Mesendoderm (in vitro differentiated cells): ENCODE measurements around the gene SNHG17.

ENCODE experiments used
- DNase-seq: peaks from one replicate; pipeline ENCODE4 v3.0.0; 2013
- H2AK5ac ChIP-seq: 2 replicates; pipeline ENCODE4 v1.6.1; 2013; ENCODE audit warnings: low read length, inconsistent platforms
- H2BK120ac ChIP-seq: 2 replicates; pipeline ENCODE4 v1.6.1; 2013; ENCODE audit warnings: low read depth, mild to moderate bottlenecking, low read length, moderate library complexity, mixed read lengths
- H2BK15ac ChIP-seq: replicated peaks from 2 replicates; pipeline ENCODE4 v1.6.1; 2013; ENCODE audit warnings: low read depth, mild to moderate bottlenecking, moderate library complexity
- H2BK5ac ChIP-seq: 2 replicates; pipeline ENCODE4 v1.6.1; 2013; ENCODE audit warnings: low read length, inconsistent platforms
- H3K18ac ChIP-seq: 2 replicates; pipeline ENCODE4 v1.6.1; 2013; ENCODE audit warnings: mild to moderate bottlenecking, low read length, mixed read lengths
- H3K23ac ChIP-seq: one replicate; pipeline ENCODE4 v1.6.1; 2013; ENCODE audit warnings: low read length
- H3K27ac ChIP-seq: 2 replicates; pipeline ENCODE4 v1.5.1; 2013; ENCODE audit warnings: low read depth, mild to moderate bottlenecking, inconsistent platforms, low read length, moderate library complexity
- H3K27me3 ChIP-seq: 2 replicates; pipeline ENCODE4 v1.6.1; 2013; ENCODE audit warnings: low read length, control low read depth, mild to moderate bottlenecking, inconsistent platforms; ENCODE audit not compliant: insufficient read depth, poor library complexity
- H3K36me3 ChIP-seq: 2 replicates; pipeline ENCODE4 v1.6.1; 2013; ENCODE audit warnings: low read length, inconsistent platforms; ENCODE audit not compliant: control insufficient read depth, insufficient read depth
- H3K4ac ChIP-seq: one replicate; pipeline ENCODE4 v1.6.1; 2013; ENCODE audit warnings: low read depth, mild to moderate bottlenecking, low read length, moderate library complexity
- H3K4me1 ChIP-seq: 2 replicates; pipeline ENCODE4 v1.6.1; 2013; ENCODE audit warnings: low read depth, low read length, inconsistent platforms; ENCODE audit not compliant: control insufficient read depth
- H3K4me2 ChIP-seq: 2 replicates; pipeline ENCODE4 v1.6.1; 2013; ENCODE audit warnings: low read length
- H3K4me3 ChIP-seq: 2 replicates; pipeline ENCODE4 v1.5.1; 2013; ENCODE audit warnings: mild to moderate bottlenecking, low read length
- H3K56ac ChIP-seq: one replicate; pipeline ENCODE4 v1.6.1; 2013; ENCODE audit warnings: low read length
- H3K79me1 ChIP-seq: 2 replicates; pipeline ENCODE4 v1.6.1; 2013; ENCODE audit warnings: low read length, inconsistent platforms
- H3K79me2 ChIP-seq: 2 replicates; pipeline ENCODE4 v1.6.1; 2013; ENCODE audit warnings: mild to moderate bottlenecking, low read length; ENCODE audit not compliant: control insufficient read depth, insufficient read depth
- H3K9ac ChIP-seq: 2 replicates; pipeline ENCODE4 v1.6.1; 2013; ENCODE audit warnings: low read length, inconsistent platforms
- H4K5ac ChIP-seq: one replicate; pipeline ENCODE4 v1.6.1; 2013; ENCODE audit warnings: low read length
- H4K8ac ChIP-seq: one replicate; pipeline ENCODE4 v1.6.1; 2013; ENCODE audit warnings: low read depth, mild to moderate bottlenecking, control low read depth, low read length, moderate library complexity
- WGBS: extraction: QIAGEN DNeasy Blood & Tissue Kit; methylation state at CpG from one replicate; pipeline ENCODE4 v1.1.7; 2013; ENCODE audit warnings: low lambda C conversion rate, missing lambda C conversion rate; ENCODE audit not compliant: insufficient coverage; ENCODE audit errors: extremely low coverage; 5-methylcytosine and 5-hydroxymethylcytosine counted together

The SNHG17 gene

GRCh38 chr20:38393259-38393658 is 41.9 kb downstream of the SNHG17 start:
- H2AK5ac ChIP-seq, result no peak overlapping the region
- no peak overlapping the region for H2BK5ac ChIP-seq
- no peak overlapping the region for H4K8ac ChIP-seq

GRCh38 chr20:38392356-38392755 is 42.8 kb downstream of the SNHG17 start:
- H3K79me1 ChIP-seq, result no peaks in the 10 kb centered on the region
- H3K4me3 ChIP-seq, result no peak overlapping the region
- H4K5ac ChIP-seq, result no peak overlapping the region
- no peak overlapping the region for H3K56ac ChIP-seq
- peak; percentile 31 for DNase-seq
- H3K27me3 ChIP-seq, result no peaks in the 10 kb centered on the region
- H3K79me2 ChIP-seq, result no peaks in the 10 kb centered on the region
- H2AK5ac ChIP-seq, result no peak overlapping the region
- no peak overlapping the region for H4K8ac ChIP-seq
- H3K23ac ChIP-seq, result no peak overlapping the region
- no peak overlapping the region for H3K18ac ChIP-seq
- no peaks in the 10 kb centered on the region for H3K4me1 ChIP-seq
- H2BK120ac ChIP-seq, result no peak overlapping the region
- no peak overlapping the region for H3K9ac ChIP-seq
- H2BK15ac ChIP-seq, result no peak overlapping the region
- H3K4ac ChIP-seq, result no peak overlapping the region
- H3K36me3 ChIP-seq, result no peaks in the 10 kb centered on the region
- no CpG with 5 or more reads among the region's 3 CpGs for WGBS
- no peak overlapping the region for H3K27ac ChIP-seq
- no peak overlapping the region for H2BK5ac ChIP-seq
- no peak overlapping the region for H3K4me2 ChIP-seq

More at GRCh38 chr20:38393259-38393658, 41.9 kb downstream of the SNHG17 start:
- WGBS, result no CpG with 5 or more reads among the region's 5 CpGs
- Histone ChIP-seq H3K27me3 (no peaks in the 10 kb centered on the region), H3K4me2 (no peak overlapping the region), H3K23ac (no peak overlapping the region), H3K56ac (no peak overlapping the region), H3K9ac (no peak overlapping the region), H3K27ac (no peak overlapping the region), H4K5ac (no peak overlapping the region), H2BK120ac (no peak overlapping the region), H3K36me3 (no peaks in the 10 kb centered on the region), H3K4me3 (no peak overlapping the region), H2BK15ac (no peak overlapping the region), H3K79me1 (no peaks in the 10 kb centered on the region), H3K18ac (no peak overlapping the region), H3K4me1 (no peaks in the 10 kb centered on the region), H3K79me2 (no peaks in the 10 kb centered on the region), H3K4ac (no peak overlapping the region)
- no peak for DNase-seq

- no peak overlapping the region for H3K4ac ChIP-seq
- peak; percentile 11 for DNase-seq
- no peaks in the 10 kb centered on the region for H3K27me3 ChIP-seq
- H2BK15ac ChIP-seq, result no peak overlapping the region
- H3K56ac ChIP-seq, result no peak overlapping the region
- no peaks in the 10 kb centered on the region for H3K4me1 ChIP-seq
- no peak overlapping the region for H3K18ac ChIP-seq
- H3K27ac ChIP-seq, result no peak overlapping the region
- H2BK5ac ChIP-seq, result no peak overlapping the region
- no peak overlapping the region for H3K9ac ChIP-seq
- H3K79me1 ChIP-seq, result no peaks in the 10 kb centered on the region
- no peak overlapping the region for H2AK5ac ChIP-seq
- H4K5ac ChIP-seq, result no peak overlapping the region
- no peaks in the 10 kb centered on the region for H3K36me3 ChIP-seq
- H3K4me2 ChIP-seq, result no peak overlapping the region
- no CpG with 5 or more reads among the region's 4 CpGs for WGBS
- no peak overlapping the region for H3K4me3 ChIP-seq
- no peak overlapping the region for H2BK120ac ChIP-seq
- no peak overlapping the region for H3K23ac ChIP-seq
- H3K79me2 ChIP-seq, result no peaks in the 10 kb centered on the region
- no peak overlapping the region for H4K8ac ChIP-seq
Observed at GRCh38 chr20:38387953-38388352, 47.2 kb downstream of the SNHG17 start.

DNA sequence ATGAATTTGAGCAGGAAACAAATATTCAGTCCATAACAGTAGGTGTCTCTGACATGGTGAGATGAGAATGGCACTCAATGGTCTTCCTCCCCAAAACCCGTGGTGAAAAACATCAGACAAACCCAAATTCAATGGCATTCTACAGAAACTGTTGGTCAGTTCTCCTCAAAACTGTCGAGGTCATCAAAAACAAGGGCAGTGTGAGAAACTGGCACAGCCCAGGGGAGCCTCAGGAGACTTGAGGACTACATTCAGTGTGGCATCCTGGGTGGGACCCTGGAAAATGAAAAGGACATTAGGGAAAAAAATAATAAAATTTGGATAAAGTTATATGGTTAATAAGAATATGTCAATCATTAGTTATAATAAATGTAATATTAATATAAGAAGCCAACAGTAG is 48.3 kb downstream of the SNHG17 start:
- no peak for DNase-seq
- WGBS, result no CpG with 5 or more reads among the region's 2 CpGs

GRCh38 chr20:38386004-38386403 is 49.1 kb downstream of the SNHG17 start:
- Histone ChIP-seq H3K27me3 (no peaks in the 10 kb centered on the region), H2AK5ac (no peak overlapping the region), H3K4me3 (no peak overlapping the region), H2BK15ac (no peak overlapping the region), H3K4me1 (no peaks in the 10 kb centered on the region), H3K9ac (no peak overlapping the region), H3K4me2 (no peak overlapping the region), H3K27ac (no peak overlapping the region), H3K4ac (no peak overlapping the region), H2BK5ac (no peak overlapping the region), H3K23ac (no peak overlapping the region), H4K5ac (no peak overlapping the region), H3K56ac (no peak overlapping the region), H2BK120ac (no peak overlapping the region), H3K18ac (no peak overlapping the region), H3K79me2 (no peaks in the 10 kb centered on the region), H3K36me3 (no peaks in the 10 kb centered on the region), H4K8ac (no peak overlapping the region), H3K79me1 (no peaks in the 10 kb centered on the region)
- DNase-seq, result no peak
- no CpG with 5 or more reads among the region's 8 CpGs for WGBS

More for the DNA sequence above, 48.3 kb downstream of the SNHG17 start:
- no peak overlapping the region for H2BK15ac ChIP-seq
- no peak overlapping the region for H2BK120ac ChIP-seq
- H3K18ac ChIP-seq, result no peak overlapping the region
- no peaks in the 10 kb centered on the region for H3K79me1 ChIP-seq
- H4K5ac ChIP-seq, result no peak overlapping the region
- no peaks in the 10 kb centered on the region for H3K4me1 ChIP-seq
- H3K9ac ChIP-seq, result no peak overlapping the region
- no peak overlapping the region for H3K56ac ChIP-seq
- H4K8ac ChIP-seq, result no peak overlapping the region
- no peak overlapping the region for H3K27ac ChIP-seq
- H3K4me3 ChIP-seq, result no peak overlapping the region
- no peaks in the 10 kb centered on the region for H3K27me3 ChIP-seq
- no peaks in the 10 kb centered on the region for H3K36me3 ChIP-seq
- no peak overlapping the region for H2BK5ac ChIP-seq
- H3K4me2 ChIP-seq, result no peak overlapping the region
- H3K23ac ChIP-seq, result no peak overlapping the region
- no peak overlapping the region for H3K4ac ChIP-seq
- H3K79me2 ChIP-seq, result no peaks in the 10 kb centered on the region
- no peak overlapping the region for H2AK5ac ChIP-seq

DNA sequence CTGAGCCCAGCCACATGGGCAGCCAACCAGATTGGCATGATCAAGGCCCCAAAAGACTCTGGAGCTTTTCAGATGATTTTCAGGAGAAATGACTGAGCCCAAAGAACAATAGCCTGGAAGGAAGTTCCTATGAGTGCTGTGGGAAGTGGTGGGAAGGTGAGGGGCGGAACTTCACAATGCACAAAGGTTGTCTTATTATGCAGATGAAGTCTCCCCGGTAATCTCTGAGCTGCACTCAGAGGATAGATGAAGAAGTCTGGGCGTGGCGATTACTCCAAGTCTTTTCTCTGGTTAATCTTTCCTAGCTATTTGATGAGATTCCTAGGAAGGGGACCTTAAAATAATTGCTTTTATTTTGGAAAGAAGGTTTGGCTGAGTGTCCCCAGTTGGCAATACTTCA is 52.0 kb downstream of the SNHG17 start:
- WGBS, result no CpG with 5 or more reads among the region's 4 CpGs
- no peaks in the 10 kb centered on the region for H3K27me3 ChIP-seq

More for the DNA sequence above, 52.0 kb downstream of the SNHG17 start:
- Histone ChIP-seq H4K5ac (no peak overlapping the region), H2BK15ac (no peak overlapping the region), H3K4me3 (no peak overlapping the region), H2AK5ac (no peak overlapping the region), H3K79me1 (no peaks in the 10 kb centered on the region), H4K8ac (no peak overlapping the region), H3K9ac (no peak overlapping the region), H3K79me2 (no peaks in the 10 kb centered on the region), H2BK120ac (no peak overlapping the region), H3K4ac (no peak overlapping the region), H2BK5ac (no peak overlapping the region), H3K23ac (no peak overlapping the region), H3K36me3 (no peaks in the 10 kb centered on the region), H3K27ac (no peak overlapping the region), H3K4me2 (no peak overlapping the region), H3K56ac (no peak overlapping the region), H3K4me1 (no peaks in the 10 kb centered on the region), H3K18ac (no peak overlapping the region)
- no peak for DNase-seq
